ENCODE measurements around the gene MIAT. TPM values are rescaled to one million over a fixed set of nuclear protein-coding genes. Genes with fewer than 3 reads are reported as not detected.

The MIAT gene
- total and polyA plus RNA-seq, 2 of the 13 experiments (the other 11 are each of a cell fraction or from before 2014, with no cell fraction given) = 0.04 TPM; not detected in 1

DNA sequence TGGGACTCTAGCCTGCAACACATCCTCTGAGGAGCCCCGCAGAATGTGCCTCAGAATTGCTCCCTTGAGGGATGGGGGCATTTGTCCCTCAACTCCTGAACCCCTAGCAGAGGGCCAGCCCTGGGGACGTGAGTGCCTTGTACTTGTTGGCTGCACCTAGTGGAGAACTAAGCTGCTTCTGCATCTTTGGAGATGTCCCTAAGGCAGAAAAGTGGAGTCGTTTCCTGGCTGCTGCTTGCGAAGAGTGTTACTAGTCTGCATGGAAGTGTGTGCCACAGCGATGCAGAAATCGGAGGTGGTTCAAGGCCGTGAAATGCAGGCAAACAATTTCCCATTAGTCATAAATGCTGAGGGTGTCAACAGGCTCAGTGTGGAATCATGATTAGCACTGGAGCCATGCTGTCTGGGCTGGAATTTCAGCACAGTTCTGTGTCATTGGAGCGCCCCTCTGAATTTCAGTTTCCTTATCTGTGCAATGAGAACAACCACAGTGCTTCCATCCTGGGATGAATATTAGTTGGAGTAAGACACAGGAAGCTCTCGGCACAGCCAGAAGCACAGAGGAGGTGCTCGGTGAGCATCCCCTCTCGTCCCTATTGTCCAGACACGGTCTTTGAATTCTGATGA is 56.5 kb downstream of the MIAT start (continued):
- TF ChIP-seq, protein P1, sequence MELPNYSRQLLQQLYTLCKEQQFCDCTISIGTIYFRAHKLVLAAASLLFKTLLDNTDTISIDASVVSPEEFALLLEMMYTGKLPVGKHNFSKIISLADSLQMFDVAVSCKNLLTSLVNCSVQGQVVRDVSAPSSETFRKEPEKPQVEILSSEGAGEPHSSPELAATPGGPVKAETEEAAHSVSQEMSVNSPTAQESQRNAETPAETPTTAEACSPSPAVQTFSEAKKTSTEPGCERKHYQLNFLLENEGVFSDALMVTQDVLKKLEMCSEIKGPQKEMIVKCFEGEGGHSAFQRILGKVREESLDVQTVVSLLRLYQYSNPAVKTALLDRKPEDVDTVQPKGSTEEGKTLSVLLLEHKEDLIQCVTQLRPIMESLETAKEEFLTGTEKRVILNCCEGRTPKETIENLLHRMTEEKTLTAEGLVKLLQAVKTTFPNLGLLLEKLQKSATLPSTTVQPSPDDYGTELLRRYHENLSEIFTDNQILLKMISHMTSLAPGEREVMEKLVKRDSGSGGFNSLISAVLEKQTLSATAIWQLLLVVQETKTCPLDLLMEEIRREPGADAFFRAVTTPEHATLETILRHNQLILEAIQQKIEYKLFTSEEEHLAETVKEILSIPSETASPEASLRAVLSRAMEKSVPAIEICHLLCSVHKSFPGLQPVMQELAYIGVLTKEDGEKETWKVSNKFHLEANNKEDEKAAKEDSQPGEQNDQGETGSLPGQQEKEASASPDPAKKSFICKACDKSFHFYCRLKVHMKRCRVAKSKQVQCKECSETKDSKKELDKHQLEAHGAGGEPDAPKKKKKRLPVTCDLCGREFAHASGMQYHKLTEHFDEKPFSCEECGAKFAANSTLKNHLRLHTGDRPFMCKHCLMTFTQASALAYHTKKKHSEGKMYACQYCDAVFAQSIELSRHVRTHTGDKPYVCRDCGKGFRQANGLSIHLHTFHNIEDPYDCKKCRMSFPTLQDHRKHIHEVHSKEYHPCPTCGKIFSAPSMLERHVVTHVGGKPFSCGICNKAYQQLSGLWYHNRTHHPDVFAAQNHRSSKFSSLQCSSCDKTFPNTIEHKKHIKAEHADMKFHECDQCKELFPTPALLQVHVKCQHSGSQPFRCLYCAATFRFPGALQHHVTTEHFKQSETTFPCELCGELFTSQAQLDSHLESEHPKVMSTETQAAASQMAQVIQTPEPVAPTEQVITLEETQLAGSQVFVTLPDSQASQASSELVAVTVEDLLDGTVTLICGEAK (IDR thresholded peaks at IDR 0.05) = no peak
- TF ChIP-seq, protein P1 (CRISPR knock-in tag; IDR thresholded peaks at IDR 0.05) = no peak
- 0 out of 4 replicates have a peak, but pooled peaks of 1 of the 2 experiments have one; percentile 9 for TF ChIP-seq MAFK (conservative IDR thresholded peaks at IDR 0.05 in 1 of 2, IDR thresholded peaks at IDR 0.05 in 1 of 2; ENCODE audit: low read length in 2 of 2)
- TF ChIP-seq PAX8 (CRISPR knock-in tag; IDR thresholded peaks at IDR 0.05; ENCODE audit: borderline replicate concordance) = no peak
- peak; percentile 20; the same call in 1 of the 2 replicates for TF ChIP-seq TBX3 (IDR thresholded peaks at IDR 0.05; ENCODE audit: borderline replicate concordance)
- TF ChIP-seq, protein P2, sequence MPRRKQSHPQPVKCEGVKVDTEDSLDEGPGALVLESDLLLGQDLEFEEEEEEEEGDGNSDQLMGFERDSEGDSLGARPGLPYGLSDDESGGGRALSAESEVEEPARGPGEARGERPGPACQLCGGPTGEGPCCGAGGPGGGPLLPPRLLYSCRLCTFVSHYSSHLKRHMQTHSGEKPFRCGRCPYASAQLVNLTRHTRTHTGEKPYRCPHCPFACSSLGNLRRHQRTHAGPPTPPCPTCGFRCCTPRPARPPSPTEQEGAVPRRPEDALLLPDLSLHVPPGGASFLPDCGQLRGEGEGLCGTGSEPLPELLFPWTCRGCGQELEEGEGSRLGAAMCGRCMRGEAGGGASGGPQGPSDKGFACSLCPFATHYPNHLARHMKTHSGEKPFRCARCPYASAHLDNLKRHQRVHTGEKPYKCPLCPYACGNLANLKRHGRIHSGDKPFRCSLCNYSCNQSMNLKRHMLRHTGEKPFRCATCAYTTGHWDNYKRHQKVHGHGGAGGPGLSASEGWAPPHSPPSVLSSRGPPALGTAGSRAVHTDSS (CRISPR knock-in tag; conservative IDR thresholded peaks at IDR 0.05) = no peak
- no peak for TF ChIP-seq PRPF4 (IDR thresholded peaks at IDR 0.05; ENCODE audit: low read depth, low read length, poor library complexity, severe bottlenecking)
- TF ChIP-seq REPIN1 (CRISPR knock-in tag; IDR thresholded peaks at IDR 0.05; ENCODE audit: borderline replicate concordance, low read depth) = no peak
